HG02884 (cell line): ENCODE measurements around the gene BRD4.

Experiments used
- ATAC-seq: cut with Tn5 transposase; IDR thresholded peaks from one replicate; pipeline ENCODE4 v1.9.1; 2021; ENCODE audit warnings: mild to moderate bottlenecking, moderate library complexity; ENCODE audit not compliant: unreplicated experiment

BRD4 gene

DNA sequence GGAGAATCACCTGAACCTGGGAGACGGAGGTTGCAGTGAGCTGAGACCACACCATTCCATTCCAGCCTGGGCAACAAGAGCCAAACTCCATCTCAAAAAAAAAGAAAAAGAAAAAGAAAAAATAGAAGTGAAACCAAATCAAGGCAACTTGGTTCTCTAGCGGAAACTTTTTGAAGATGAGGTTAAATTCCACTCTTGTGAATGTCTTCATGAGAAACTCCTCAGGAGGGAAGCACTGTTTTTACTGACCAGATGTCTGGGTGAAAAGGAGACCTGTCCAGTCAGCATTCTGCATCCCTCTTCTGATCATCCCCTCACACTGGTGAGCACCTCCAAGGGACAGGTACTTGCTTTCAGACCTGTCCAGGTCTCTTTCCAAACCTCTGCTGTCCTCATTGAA is 15.8 kb downstream of the BRD4 start:
- ATAC-seq = no peak

DNA sequence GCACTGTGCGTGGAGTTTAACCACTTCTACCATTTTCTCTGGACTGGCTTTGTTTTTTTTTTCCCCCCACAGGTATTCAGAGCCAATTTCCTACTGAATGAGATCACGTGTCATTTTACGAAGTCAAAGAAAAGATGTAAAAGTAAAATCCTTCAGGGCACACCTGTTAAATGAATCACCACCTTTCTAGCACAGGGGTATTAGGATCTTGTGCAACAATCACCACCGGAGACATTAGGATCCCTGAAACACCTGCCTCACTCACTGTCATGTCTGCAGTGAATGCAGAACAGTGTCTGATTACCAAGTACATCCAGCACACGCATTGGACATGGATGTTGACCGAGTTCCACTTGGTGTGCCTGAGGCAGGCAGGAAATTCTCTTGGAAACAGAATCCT is 17.2 kb downstream of the BRD4 start:
- no peak for ATAC-seq

GRCh38 chr19:15313649-15314279 is 18.6 kb downstream of the BRD4 start:
- no peak for ATAC-seq

- ATAC-seq = no peak
These were observed 25.2 kb downstream of the BRD4 start for GRCh38 chr19:15307169-15307568.

DNA sequence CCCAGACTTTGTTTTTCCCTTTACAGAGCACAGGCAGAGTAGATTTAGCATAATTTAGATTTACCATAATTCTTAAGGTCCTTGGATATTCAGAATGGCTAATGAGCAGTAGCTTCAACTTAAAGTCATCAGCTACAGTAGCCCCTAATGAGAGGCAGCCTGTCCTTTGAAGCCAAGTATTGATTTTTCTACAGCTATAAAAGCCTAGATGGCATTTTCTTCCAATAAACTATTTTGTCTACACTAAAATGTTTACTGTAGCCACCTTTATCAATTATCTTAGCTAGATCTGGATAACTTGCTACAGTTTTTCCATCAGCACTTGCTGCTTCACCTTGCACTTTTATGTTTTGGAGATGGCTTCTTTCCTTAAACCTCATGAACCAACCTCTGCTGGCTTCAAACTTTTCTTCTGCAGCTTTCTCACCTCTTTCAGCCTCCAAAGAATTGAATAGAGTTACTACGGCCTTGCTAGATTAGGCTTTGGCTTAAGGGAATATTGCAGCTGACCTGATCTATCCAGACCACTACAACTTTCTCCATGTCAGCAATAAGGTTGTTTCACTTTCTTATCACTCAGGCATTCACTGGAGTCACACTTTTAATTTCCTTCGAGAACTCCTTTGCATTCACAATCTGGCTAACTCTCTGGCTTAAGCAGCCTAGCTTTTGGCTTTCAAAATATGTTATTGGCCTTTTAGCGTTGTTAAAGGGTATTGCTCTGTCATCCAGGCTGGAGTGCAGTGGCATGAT is 26.6 kb downstream of the BRD4 start:
- ATAC-seq = no peak

GRCh38 chr19:15304140-15304705 is 28.1 kb downstream of the BRD4 start:
- no peak for ATAC-seq

DNA sequence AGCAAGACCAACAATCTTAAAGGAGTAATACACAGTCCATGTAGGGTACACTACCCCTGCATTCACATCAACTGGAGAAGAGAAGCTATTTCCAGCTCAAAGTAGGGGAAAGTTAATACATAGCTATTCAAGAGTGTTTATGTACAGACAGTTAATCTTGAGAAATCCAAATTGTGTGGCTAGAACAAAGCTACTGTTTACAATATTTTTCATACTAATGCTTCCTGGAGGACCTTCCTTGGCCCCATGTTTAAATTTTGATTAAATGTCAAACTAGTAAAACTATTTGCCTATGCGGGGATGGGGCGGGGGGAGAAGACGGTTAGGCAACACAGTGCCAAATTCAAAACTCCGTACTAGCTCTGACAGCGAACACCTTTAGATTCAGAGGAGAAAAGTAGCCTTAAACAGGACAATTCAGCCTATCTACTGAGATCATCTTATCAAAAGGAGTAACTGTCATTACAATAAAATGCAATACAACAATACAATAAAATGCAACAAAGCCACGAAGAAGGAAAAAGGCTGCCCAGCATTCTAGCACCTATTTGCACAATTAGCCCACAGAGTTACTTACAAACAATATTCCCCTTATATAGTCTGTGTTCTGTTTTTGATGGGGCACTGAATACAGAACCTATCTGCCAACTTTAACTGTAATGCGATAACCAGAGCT is 29.1 kb downstream of the BRD4 start:
- no peak for ATAC-seq

- ATAC-seq = no peak
These were observed 31.7 kb downstream of the BRD4 start for GRCh38 chr19:15300533-15301197.

DNA sequence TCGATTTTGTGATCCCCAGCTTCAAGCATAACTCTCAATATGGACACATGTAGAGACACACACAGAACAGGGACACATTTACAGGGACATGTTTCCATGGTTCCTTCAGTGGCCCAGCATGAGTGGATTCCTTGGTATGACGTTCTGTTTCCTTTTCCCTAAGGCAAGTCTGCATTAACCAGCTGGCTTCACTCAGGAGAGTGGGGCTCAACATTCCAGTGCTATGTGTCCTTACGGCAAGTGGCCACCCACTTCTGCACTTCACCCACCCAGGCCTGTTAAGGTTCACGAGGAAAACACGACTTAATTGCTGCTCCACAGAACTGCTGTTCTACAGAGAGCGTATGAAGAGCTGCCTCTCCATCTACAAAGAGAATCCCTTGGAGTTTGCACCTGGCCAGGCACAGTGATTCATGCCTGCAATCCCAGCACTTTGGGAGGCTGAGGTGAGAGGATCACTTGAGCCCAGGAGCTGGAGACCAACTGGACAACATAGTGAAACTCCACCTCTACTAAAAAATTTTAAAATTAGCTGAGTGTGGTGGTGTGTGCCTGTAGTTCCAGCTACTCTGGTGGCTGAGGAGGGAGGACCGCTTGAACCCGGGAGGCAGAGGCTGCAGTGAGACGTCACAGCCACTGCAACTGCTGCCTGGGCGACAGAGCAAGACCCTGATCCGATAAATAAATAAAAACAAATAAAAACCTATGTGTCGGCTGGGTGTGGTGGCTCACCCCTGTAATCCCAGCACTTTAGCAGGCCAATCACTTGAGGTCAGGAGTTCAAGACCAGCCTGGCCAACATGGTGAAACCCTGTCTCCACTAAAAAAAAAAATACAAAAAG is 32.5 kb downstream of the BRD4 start:
- ATAC-seq = no peak

DNA sequence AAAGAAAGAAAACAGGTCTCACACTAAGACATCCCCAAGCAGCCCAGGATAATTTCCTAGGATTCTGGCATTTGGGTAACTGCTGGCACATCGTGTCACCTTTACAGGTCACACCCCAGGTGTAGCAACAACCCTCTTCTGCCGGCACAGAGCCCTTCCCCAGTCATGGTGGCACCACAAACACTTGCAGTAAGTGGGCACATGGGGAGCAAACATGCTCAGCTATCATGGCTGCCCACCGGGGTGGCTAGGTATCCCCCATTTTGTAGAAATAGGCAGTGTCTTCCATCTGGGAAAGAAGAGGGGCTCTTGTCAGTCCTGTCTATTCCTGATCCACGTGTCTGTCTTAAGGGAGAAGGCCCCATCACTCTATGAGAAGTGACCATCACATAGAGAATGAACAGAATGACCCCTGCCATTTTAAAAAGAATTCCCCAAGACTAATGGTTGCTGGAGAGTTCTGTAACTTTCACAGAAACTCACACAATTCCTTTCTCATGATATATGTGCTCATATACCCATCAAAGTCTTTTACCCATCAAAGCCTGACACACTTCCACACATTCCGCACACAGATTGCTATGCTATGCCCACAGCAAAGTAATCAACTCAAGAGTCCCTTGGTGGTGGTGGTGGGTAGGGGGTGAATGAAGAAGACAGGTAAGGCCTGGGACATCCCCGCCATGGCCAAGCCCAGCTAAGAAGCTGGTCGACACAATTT is 33.3 kb downstream of the BRD4 start:
- ATAC-seq = no peak

DNA sequence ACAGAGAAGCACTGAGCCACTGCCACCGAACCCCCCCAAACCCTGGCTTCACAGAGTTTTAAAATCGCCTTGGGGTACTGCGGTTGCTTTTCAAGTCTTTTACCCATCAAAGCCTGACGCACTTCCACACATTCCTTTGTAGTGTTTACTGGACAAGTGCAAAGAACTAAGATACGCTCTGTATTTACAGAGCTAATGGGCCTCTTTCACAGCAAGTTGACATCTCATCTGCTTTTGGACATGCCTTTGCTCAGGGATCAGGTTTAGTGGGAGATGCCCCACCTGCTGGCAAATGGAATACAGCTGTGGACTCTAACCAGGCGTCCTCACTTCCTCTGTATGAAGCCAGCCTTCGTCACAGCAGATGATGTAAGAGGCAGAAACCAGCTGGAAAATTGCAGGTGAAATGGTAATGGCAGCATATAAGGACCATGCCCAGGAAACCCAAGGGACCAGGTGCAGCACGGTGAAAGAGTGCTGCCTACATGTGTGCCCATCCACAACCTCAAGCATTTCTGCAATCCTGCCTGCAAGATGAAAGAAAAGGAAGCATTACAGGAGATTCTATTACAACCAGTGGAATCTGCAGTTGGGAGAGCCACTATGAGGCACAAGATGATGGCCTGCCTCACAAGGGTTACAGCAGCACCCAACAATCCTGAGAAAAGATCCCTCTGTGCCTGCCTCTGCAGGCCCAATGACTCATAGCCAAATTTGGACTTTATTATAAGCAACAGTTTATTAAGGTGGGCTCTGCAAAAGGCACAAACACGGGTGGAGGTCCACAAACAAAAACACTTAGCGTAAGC is 34.7 kb downstream of the BRD4 start:
- no peak for ATAC-seq

- ATAC-seq = no peak
These were observed 35.4 kb downstream of the BRD4 start for GRCh38 chr19:15296841-15297415.

DNA sequence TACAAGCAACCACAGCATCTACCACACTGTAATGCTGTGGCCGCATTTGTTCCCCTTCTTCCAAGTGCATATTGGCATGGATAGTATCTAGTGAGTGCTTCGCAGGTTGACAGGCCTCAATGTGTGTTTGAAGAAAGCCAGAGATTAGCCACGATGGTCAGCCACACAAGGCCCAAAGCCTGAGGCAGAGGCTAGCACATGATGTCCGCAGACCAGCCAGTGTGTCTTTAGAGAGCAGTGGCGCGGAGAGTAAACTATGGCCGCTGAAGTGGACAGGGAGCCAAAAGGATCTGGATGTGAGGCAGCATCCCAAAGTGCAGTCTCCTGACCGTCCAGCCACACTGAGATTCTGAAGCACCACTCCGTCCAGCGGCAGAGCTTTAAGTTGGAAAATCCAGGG is 36.0 kb downstream of the BRD4 start:
- no peak for ATAC-seq

DNA sequence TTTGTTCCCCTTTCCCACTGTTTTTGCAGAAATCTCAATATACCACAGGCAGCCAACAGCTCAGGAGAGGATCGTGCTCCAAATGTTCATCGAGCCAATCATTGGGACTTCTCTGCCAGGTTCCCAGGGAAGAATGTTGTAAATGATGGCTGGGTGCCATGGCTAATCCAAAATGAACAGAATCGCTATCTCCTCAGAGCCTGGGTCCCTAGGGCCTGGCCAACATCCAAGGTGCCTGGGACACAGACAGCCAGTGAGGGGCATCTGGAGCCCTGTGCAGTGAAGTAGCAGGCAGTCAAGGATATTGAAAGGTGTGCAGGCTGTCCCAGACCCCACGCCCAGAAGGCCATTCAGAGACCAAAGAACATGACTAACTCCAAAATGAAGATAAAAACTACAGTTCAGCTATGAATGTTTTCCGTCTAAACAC is 37.8 kb downstream of the BRD4 start:
- ATAC-seq = no peak

DNA sequence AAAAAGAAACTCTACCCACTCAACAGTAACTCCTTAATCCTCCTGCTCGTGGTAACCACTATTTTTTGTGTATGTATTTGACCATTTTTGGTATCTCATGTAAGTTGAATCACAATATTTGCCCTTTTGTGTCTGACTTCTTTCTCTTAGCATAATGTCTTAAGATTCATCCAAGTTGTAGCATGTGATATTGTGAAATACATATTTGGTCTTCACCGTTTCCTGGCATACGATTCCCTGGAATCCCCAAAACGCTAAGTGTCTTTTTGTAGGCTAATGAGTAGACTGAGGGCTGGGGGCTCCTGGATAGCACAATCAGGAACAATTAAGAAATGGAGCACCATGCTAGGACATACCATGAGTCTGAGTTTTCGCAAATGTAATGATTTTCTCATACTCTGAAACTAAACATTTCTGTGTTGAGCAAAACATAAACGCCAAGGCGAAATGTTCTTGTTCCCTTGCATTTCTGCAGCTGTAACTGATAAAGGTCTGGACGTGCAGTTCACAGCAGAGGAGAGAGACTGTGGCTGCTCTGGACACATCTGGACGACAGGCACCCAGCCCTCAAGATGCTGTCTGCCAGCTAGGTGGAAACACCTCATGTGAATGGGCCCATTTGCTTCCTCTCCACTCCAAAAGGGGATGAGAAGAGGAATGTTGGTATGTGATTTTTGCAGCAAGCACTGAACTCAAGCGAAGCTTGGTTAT is 38.4 kb downstream of the BRD4 start:
- no peak for ATAC-seq

- no peak for ATAC-seq
These were observed 39.3 kb downstream of the BRD4 start for GRCh38 chr19:15292847-15293582.

- ATAC-seq = no peak
These were observed 40.2 kb downstream of the BRD4 start for GRCh38 chr19:15292140-15292539.
